Measurements from ENCODE around the gene DAZL.

DNA sequence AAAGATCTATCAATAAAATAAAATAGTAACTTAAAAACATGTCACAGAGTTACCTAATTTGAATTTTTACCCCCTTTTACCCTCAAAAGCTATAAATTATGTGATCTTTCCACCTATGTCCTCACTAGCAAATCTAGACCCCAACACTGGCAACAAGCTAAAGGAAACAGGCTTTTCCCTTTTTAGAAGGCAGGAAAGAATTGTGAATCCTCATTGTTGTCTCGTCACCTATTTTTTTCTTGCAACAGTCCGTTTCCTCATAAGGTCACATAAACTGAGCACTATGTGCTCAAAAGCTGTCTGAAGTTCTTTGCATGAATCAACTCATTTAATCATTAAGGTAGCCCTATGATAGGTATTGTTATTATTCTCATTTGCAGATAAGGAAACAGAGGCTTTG is 34.6 kb upstream of the DAZL start:
- TF ChIP-seq, protein P1, sequence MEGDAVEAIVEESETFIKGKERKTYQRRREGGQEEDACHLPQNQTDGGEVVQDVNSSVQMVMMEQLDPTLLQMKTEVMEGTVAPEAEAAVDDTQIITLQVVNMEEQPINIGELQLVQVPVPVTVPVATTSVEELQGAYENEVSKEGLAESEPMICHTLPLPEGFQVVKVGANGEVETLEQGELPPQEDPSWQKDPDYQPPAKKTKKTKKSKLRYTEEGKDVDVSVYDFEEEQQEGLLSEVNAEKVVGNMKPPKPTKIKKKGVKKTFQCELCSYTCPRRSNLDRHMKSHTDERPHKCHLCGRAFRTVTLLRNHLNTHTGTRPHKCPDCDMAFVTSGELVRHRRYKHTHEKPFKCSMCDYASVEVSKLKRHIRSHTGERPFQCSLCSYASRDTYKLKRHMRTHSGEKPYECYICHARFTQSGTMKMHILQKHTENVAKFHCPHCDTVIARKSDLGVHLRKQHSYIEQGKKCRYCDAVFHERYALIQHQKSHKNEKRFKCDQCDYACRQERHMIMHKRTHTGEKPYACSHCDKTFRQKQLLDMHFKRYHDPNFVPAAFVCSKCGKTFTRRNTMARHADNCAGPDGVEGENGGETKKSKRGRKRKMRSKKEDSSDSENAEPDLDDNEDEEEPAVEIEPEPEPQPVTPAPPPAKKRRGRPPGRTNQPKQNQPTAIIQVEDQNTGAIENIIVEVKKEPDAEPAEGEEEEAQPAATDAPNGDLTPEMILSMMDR (IDR thresholded peaks at IDR 0.05), result no peak
- TF ChIP-seq POLR2A (IDR thresholded peaks at IDR 0.05), result no peak
- TF ChIP-seq POLR2AphosphoS5 (IDR thresholded peaks at IDR 0.05), result no peak

Measured in transverse colon (tissue), 4 donors.